Erythroblast (primary cell): ENCODE data around the gene DYNLT2.

Experiments
- GATA1 ChIP-seq: IDR thresholded peaks from 2 replicates; pipeline ENCODE4 v1.6.1; 2011; ENCODE audit warnings: low read depth, mild to moderate bottlenecking, control low read depth, low read length, moderate library complexity
- POLR2A ChIP-seq: IDR thresholded peaks from 2 replicates; pipeline ENCODE4 v1.6.1; 2011; ENCODE audit warnings: mild to moderate bottlenecking, low read length

DNA sequence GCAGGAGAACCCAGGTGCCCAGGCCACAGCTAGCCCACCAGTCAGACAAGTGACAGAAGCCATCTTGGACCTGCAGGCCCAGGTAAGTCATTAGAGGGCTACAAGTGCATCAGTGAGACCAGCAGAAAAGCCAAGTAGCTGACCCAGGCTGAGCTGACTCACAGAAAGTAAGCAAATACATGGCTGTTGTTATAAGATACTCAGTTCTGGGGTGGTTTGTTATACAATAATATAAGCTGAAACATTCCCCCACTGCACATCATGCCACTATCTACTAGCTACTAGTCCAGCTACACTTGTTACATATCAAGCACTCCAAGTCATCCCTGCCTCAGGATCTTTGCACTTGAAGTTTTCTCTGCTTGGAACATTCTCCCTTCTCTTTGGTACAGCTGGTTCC is 10.0 kb downstream of the DYNLT2 start:
- no peak for TF ChIP-seq POLR2A
- no peak for TF ChIP-seq GATA1
